Measurements from ENCODE around the gene SBF2.

SBF2 gene

DNA sequence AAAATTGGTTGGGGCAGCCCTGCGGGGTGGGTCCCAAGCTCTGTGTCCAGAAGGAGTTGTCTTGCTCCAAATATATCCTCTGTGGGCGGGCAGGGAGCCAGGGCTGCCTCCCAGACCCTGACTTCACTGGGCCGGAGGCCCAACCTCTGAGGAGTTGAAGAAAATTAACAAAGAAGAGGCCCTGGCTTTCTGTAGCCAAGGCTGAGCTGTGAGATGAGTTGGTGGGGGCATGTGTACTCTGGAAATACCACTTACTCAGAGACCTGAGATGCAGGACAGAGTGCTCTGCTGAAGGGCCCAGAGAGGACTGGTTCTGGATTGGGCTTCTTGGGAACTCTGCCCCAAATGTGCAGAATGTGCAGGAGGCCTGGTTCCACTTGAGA, 533.8 kb downstream of the SBF2 start:
- Histone ChIP-seq H3K9me3 (ENCODE audit: low read length) (no peaks in the 10 kb centered on the region), H3K79me2 (ENCODE audit: insufficient read depth, low read length) (no peaks in the 10 kb centered on the region), H3K27ac (ENCODE audit: low read depth, low read length, poor library complexity, severe bottlenecking) (peak overlapping the region; percentile 91), H3K4me2 (ENCODE audit: low read length) (peak overlapping the region; percentile 98), H3K9me2 (ENCODE audit: low read depth, low read length) (no peaks in the 10 kb centered on the region), H3F3A (ENCODE audit: insufficient read depth, low read length) (peaks cover 5% of the 10 kb centered on the region; the same call in 1 of the 2 replicates), H3K27me3 (ENCODE audit: insufficient read depth, low read length) (no peaks in the 10 kb centered on the region), H2AFZ (ENCODE audit: low read length) (no peak overlapping the region), H4K20me1 (ENCODE audit: insufficient read depth, low read length) (no peaks in the 10 kb centered on the region), H3K36me3 (ENCODE audit: insufficient read depth, low read length) (no peaks in the 10 kb centered on the region), H3K4me1 (ENCODE audit: insufficient read depth, low read length, severe bottlenecking) (peaks cover 51% of the 10 kb centered on the region), H3K4me3 (ENCODE audit: low read depth, low read length, poor library complexity, severe bottlenecking) (peak overlapping the region; percentile 73), H3K9ac (ENCODE audit: low read length) (peak overlapping the region; percentile 92; the same call in 1 of the 2 replicates)
- TF ChIP-seq EZH2 (IDR thresholded peaks at IDR 0.05; ENCODE audit: borderline replicate concordance, low read length) = no peak
- TF ChIP-seq, protein P1, sequence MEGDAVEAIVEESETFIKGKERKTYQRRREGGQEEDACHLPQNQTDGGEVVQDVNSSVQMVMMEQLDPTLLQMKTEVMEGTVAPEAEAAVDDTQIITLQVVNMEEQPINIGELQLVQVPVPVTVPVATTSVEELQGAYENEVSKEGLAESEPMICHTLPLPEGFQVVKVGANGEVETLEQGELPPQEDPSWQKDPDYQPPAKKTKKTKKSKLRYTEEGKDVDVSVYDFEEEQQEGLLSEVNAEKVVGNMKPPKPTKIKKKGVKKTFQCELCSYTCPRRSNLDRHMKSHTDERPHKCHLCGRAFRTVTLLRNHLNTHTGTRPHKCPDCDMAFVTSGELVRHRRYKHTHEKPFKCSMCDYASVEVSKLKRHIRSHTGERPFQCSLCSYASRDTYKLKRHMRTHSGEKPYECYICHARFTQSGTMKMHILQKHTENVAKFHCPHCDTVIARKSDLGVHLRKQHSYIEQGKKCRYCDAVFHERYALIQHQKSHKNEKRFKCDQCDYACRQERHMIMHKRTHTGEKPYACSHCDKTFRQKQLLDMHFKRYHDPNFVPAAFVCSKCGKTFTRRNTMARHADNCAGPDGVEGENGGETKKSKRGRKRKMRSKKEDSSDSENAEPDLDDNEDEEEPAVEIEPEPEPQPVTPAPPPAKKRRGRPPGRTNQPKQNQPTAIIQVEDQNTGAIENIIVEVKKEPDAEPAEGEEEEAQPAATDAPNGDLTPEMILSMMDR (IDR thresholded peaks at IDR 0.05; ENCODE audit: low read length) = no peak

DNA sequence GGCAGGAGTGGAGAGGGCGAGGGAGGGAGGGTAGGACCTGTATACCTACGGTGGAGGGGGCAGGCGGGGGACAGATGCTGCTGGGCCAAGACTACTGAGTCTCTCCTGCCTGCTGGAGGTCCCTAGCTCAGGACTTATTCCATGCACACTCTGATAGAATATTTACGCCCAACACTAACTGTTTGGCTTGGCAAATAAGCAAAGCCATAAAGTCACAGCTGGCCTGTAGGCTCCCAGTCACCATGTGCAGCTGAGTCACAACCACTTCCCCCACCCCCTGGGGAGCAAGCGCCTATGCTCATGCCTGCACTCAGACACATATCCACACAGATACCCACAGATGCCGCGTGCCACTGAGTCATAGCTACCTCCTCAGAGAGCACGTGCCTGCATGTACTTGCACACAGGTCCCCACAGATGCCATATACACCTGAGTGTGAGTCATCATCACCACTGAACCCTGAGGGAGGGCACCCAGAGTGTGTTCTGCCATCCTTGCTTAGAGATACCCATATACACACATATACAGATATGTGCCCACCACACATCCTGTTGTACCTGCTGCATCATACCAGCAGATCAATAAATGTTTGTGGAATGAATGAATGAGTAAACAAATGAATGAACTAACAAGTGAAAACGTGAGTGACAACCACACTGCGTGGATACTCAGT, 534.4 kb downstream of the SBF2 start:
- Histone ChIP-seq H3K4me3 (ENCODE audit: low read depth, low read length, poor library complexity, severe bottlenecking) (peak overlapping the region; percentile 73), H3F3A (ENCODE audit: insufficient read depth, low read length) (peaks cover 7% of the 10 kb centered on the region), H3K27ac (ENCODE audit: low read depth, low read length, poor library complexity, severe bottlenecking) (peak overlapping the region; percentile 91), H3K36me3 (ENCODE audit: insufficient read depth, low read length) (no peaks in the 10 kb centered on the region), H3K4me1 (ENCODE audit: insufficient read depth, low read length, severe bottlenecking) (peaks cover 56% of the 10 kb centered on the region), H3K9ac (ENCODE audit: low read length) (peak overlapping the region; percentile 92), H4K20me1 (ENCODE audit: insufficient read depth, low read length) (no peaks in the 10 kb centered on the region), H3K9me3 (ENCODE audit: low read length) (no peaks in the 10 kb centered on the region), H3K27me3 (ENCODE audit: insufficient read depth, low read length) (no peaks in the 10 kb centered on the region), H3K4me2 (ENCODE audit: low read length) (peak overlapping the region; percentile 98), H2AFZ (ENCODE audit: low read length) (no peak overlapping the region), H3K9me2 (ENCODE audit: low read depth, low read length) (no peaks in the 10 kb centered on the region), H3K79me2 (ENCODE audit: insufficient read depth, low read length) (no peaks in the 10 kb centered on the region)
- no peak for TF ChIP-seq EZH2 (IDR thresholded peaks at IDR 0.05; ENCODE audit: borderline replicate concordance, low read length)
- TF ChIP-seq, protein P1 (IDR thresholded peaks at IDR 0.05; ENCODE audit: low read length) = no peak

DNA sequence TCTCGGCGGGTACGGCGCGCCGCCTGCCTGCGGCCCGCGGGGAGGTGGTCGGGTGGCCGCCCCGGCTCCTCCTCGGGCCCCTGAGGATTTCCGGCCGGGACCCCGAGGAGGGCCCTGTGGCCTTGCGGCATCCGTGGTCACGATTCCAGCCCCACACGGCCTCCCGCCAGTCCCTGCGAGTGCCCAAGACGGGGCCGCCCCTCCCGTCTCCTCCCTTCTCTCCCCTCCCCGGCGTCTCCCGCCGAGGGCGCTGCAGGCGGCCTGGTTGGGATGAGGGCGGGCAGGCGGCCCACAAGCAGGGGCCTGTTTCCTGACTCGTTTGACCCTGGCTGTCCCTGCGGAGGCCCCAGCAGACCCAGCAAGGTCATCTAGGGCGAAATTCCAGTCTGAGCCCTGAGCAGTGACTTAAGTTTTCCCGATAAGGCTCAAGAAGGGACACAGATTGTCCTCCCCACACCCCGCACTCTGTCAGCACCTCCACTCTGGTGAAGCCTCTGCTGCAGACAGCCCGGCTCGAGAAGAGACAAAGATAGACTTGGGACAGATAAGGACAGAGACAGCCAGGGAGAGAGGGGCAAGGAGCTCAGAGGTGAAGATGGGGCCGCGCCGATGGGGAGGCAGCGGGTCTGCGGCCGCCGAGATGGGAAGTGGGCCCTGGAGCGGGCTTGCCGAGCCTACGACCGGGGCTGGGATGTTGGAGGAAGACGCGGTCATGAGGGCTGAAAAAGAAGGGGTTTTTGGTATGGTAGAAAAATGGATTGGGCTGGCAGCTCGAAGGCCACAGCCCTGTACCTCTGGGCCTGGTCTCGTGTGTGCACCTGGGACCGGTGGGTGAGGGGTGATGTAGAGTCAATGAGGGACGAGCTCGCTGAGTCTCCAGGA, 535.1 kb downstream of the SBF2 start:
- peak overlapping the region; percentile 73 for H3K4me3 ChIP-seq (ENCODE audit: low read depth, low read length, poor library complexity, severe bottlenecking)
- H3K9me3 ChIP-seq (ENCODE audit: low read length) = no peaks in the 10 kb centered on the region
- peaks cover 10% of the 10 kb centered on the region for H3F3A ChIP-seq (ENCODE audit: insufficient read depth, low read length)
- H3K27me3 ChIP-seq (ENCODE audit: insufficient read depth, low read length) = no peaks in the 10 kb centered on the region
- H3K79me2 ChIP-seq (ENCODE audit: insufficient read depth, low read length) = no peaks in the 10 kb centered on the region
- no peaks in the 10 kb centered on the region for H3K36me3 ChIP-seq (ENCODE audit: insufficient read depth, low read length)
- no peak overlapping the region for H2AFZ ChIP-seq (ENCODE audit: low read length)
- H4K20me1 ChIP-seq (ENCODE audit: insufficient read depth, low read length) = no peaks in the 10 kb centered on the region
- H3K4me1 ChIP-seq (ENCODE audit: insufficient read depth, low read length, severe bottlenecking) = peaks cover 64% of the 10 kb centered on the region
- H3K9ac ChIP-seq (ENCODE audit: low read length) = peak overlapping the region; percentile 92
- TF ChIP-seq, protein P1 (IDR thresholded peaks at IDR 0.05; ENCODE audit: low read length) = no peak
- no peak for TF ChIP-seq EZH2 (IDR thresholded peaks at IDR 0.05; ENCODE audit: borderline replicate concordance, low read length)
- H3K9me2 ChIP-seq (ENCODE audit: low read depth, low read length) = no peaks in the 10 kb centered on the region
- H3K4me2 ChIP-seq (ENCODE audit: low read length) = peak overlapping the region; percentile 98
- peak overlapping the region; percentile 91 for H3K27ac ChIP-seq (ENCODE audit: low read depth, low read length, poor library complexity, severe bottlenecking)

Data from OCI-LY1 (cell line).